IPS-18a (cell line): ENCODE results near the gene CHD5.

Experiments used
- H3K27ac ChIP-seq: one replicate; pipeline ENCODE4 v1.5.1; 2013; ENCODE audit warnings: low read length
- H3K27me3 ChIP-seq: one replicate; pipeline ENCODE4 v1.6.1; 2013; ENCODE audit warnings: mild to moderate bottlenecking, low read length; ENCODE audit not compliant: control insufficient read depth, insufficient read depth
- H3K36me3 ChIP-seq: one replicate; pipeline ENCODE4 v1.6.1; 2013; ENCODE audit warnings: low read depth, low read length; ENCODE audit not compliant: control insufficient read depth
- H3K4me1 ChIP-seq: one replicate; pipeline ENCODE4 v1.6.1; 2013; ENCODE audit warnings: low read depth, low read length; ENCODE audit not compliant: control insufficient read depth
- H3K4me3 ChIP-seq: one replicate; pipeline ENCODE4 v1.5.1; 2013; ENCODE audit warnings: low read length
- H3K9ac ChIP-seq: one replicate; pipeline ENCODE4 v1.6.1; 2013; ENCODE audit warnings: mild to moderate bottlenecking, low read length, moderate library complexity
- H3K9me3 ChIP-seq: one replicate; pipeline ENCODE4 v1.6.1; 2013; ENCODE audit warnings: low read depth, low read length; ENCODE audit not compliant: control insufficient read depth

The CHD5 gene

GRCh38 chr1:6093071-6093470 lies 87.0 kb downstream of the CHD5 start:
- no peaks in the 10 kb centered on the region for H3K9me3 ChIP-seq
- H3K27ac ChIP-seq = no peak overlapping the region
- H3K4me3 ChIP-seq = no peak overlapping the region
- no peaks in the 10 kb centered on the region for H3K4me1 ChIP-seq
- H3K9ac ChIP-seq = no peak overlapping the region
- H3K36me3 ChIP-seq = no peaks in the 10 kb centered on the region
- no peaks in the 10 kb centered on the region for H3K27me3 ChIP-seq

- no peaks in the 10 kb centered on the region for H3K27me3 ChIP-seq
- no peaks in the 10 kb centered on the region for H3K4me1 ChIP-seq
- no peak overlapping the region for H3K4me3 ChIP-seq
- H3K9me3 ChIP-seq = no peaks in the 10 kb centered on the region
- H3K27ac ChIP-seq = no peak overlapping the region
- no peak overlapping the region for H3K9ac ChIP-seq
- H3K36me3 ChIP-seq = no peaks in the 10 kb centered on the region
Measured at GRCh38 chr1:6092211-6092610, 87.9 kb downstream of the CHD5 start.

GRCh38 chr1:6091823-6092109 lies 88.4 kb downstream of the CHD5 start:
- Histone ChIP-seq H3K4me1 (no peaks in the 10 kb centered on the region), H3K27me3 (no peaks in the 10 kb centered on the region), H3K9me3 (no peaks in the 10 kb centered on the region), H3K9ac (no peak overlapping the region), H3K36me3 (no peaks in the 10 kb centered on the region), H3K4me3 (no peak overlapping the region), H3K27ac (no peak overlapping the region)

GRCh38 chr1:6090996-6091822 lies 88.9 kb downstream of the CHD5 start:
- Histone ChIP-seq H3K9me3 (no peaks in the 10 kb centered on the region), H3K27ac (no peak overlapping the region), H3K9ac (no peak overlapping the region), H3K36me3 (no peaks in the 10 kb centered on the region), H3K4me3 (no peak overlapping the region), H3K27me3 (no peaks in the 10 kb centered on the region), H3K4me1 (no peaks in the 10 kb centered on the region)

- no peaks in the 10 kb centered on the region for H3K9me3 ChIP-seq
- no peaks in the 10 kb centered on the region for H3K4me1 ChIP-seq
- H3K27me3 ChIP-seq = no peaks in the 10 kb centered on the region
- H3K27ac ChIP-seq = no peak overlapping the region
- H3K9ac ChIP-seq = no peak overlapping the region
- no peak overlapping the region for H3K4me3 ChIP-seq
- no peaks in the 10 kb centered on the region for H3K36me3 ChIP-seq
Measured at GRCh38 chr1:6090288-6090687, 89.8 kb downstream of the CHD5 start.

- Histone ChIP-seq H3K9ac (no peak overlapping the region), H3K36me3 (no peaks in the 10 kb centered on the region), H3K4me3 (no peak overlapping the region), H3K27me3 (no peaks in the 10 kb centered on the region), H3K9me3 (no peaks in the 10 kb centered on the region), H3K4me1 (no peaks in the 10 kb centered on the region), H3K27ac (no peak overlapping the region)
Measured at GRCh38 chr1:6088956-6089355, 91.2 kb downstream of the CHD5 start.

GRCh38 chr1:6087958-6088357 lies 92.2 kb downstream of the CHD5 start:
- Histone ChIP-seq H3K9me3 (no peaks in the 10 kb centered on the region), H3K9ac (no peak overlapping the region), H3K4me3 (no peak overlapping the region), H3K27me3 (no peaks in the 10 kb centered on the region), H3K36me3 (no peaks in the 10 kb centered on the region), H3K27ac (no peak overlapping the region), H3K4me1 (no peaks in the 10 kb centered on the region)

- Histone ChIP-seq H3K4me3 (no peak overlapping the region), H3K36me3 (no peaks in the 10 kb centered on the region), H3K9me3 (no peaks in the 10 kb centered on the region), H3K4me1 (no peaks in the 10 kb centered on the region), H3K9ac (no peak overlapping the region), H3K27me3 (no peaks in the 10 kb centered on the region), H3K27ac (no peak overlapping the region)
Measured at GRCh38 chr1:6087377-6087772, 92.7 kb downstream of the CHD5 start.

GRCh38 chr1:6086762-6087376 lies 93.3 kb downstream of the CHD5 start:
- H3K9ac ChIP-seq = no peak overlapping the region
- no peaks in the 10 kb centered on the region for H3K4me1 ChIP-seq
- no peaks in the 10 kb centered on the region for H3K27me3 ChIP-seq
- H3K36me3 ChIP-seq = no peaks in the 10 kb centered on the region
- no peak overlapping the region for H3K4me3 ChIP-seq
- H3K9me3 ChIP-seq = no peaks in the 10 kb centered on the region
- H3K27ac ChIP-seq = no peak overlapping the region

GRCh38 chr1:6086358-6086757 lies 93.8 kb downstream of the CHD5 start:
- no peaks in the 10 kb centered on the region for H3K4me1 ChIP-seq
- H3K27me3 ChIP-seq = no peaks in the 10 kb centered on the region
- H3K4me3 ChIP-seq = no peak overlapping the region
- no peaks in the 10 kb centered on the region for H3K36me3 ChIP-seq
- H3K27ac ChIP-seq = no peak overlapping the region
- no peak overlapping the region for H3K9ac ChIP-seq
- no peaks in the 10 kb centered on the region for H3K9me3 ChIP-seq

- no peak overlapping the region for H3K9ac ChIP-seq
- H3K36me3 ChIP-seq = no peaks in the 10 kb centered on the region
- H3K9me3 ChIP-seq = no peaks in the 10 kb centered on the region
- H3K27ac ChIP-seq = no peak overlapping the region
- H3K27me3 ChIP-seq = no peaks in the 10 kb centered on the region
- H3K4me3 ChIP-seq = no peak overlapping the region
- peaks cover 1% of the 10 kb centered on the region for H3K4me1 ChIP-seq
Measured at GRCh38 chr1:6085666-6086065, 94.5 kb downstream of the CHD5 start.
